ENCODE measurements around the gene C7orf57. TPM values are rescaled to one million over a fixed set of nuclear protein-coding genes. Genes with fewer than 3 reads are reported as not detected.

The C7orf57 gene
- total and polyA plus RNA-seq, 10 of the 15 experiments (the other 5 are each of a cell fraction or from before 2014, with no cell fraction given) = 0.04 to 0.21 (median 0.10) TPM; not detected in 5

- TF ChIP-seq BHLHE40 (IDR thresholded peaks at IDR 0.05; ENCODE audit: borderline replicate concordance in 1 of 2, low read depth in 2 of 2, low read length in 1 of 2) (no peak), TAF1 (IDR thresholded peaks at IDR 0.05; ENCODE audit: borderline replicate concordance, low read depth, low read length) (no peak), SMARCA5 (IDR thresholded peaks at IDR 0.05) (peak; percentile 82; the same call in 1 of the 2 replicates), MTA3 (IDR thresholded peaks at IDR 0.05; ENCODE audit: borderline replicate concordance, low read length) (peak; percentile 13; the same call in 1 of the 2 replicates), EGR1 (IDR thresholded peaks at IDR 0.05; ENCODE audit: borderline replicate concordance in 1 of 2, low read depth in 2 of 2, low read length in 2 of 2) (no peak), YY1 (IDR thresholded peaks at IDR 0.05; ENCODE audit: low read depth, low read length) (0 out of 2 replicates have a peak, but pooled peaks have one; percentile 3), HDAC6 (IDR thresholded peaks at IDR 0.05; ENCODE audit: unreplicated experiment) (no peak), ZNF384 (IDR thresholded peaks at IDR 0.05; ENCODE audit: borderline replicate concordance, low read depth, low read length) (no peak), ZNF274 (IDR thresholded peaks at IDR 0.05; ENCODE audit: insufficient read depth, insufficient read length) (no peak), E2F4 (IDR thresholded peaks at IDR 0.05; ENCODE audit: low read depth, low read length) (no peak), HDGF (IDR thresholded peaks at IDR 0.05) (no peak), NR2C2 (IDR thresholded peaks at IDR 0.05; ENCODE audit: borderline replicate concordance, control insufficient read depth, insufficient read length, low read depth) (no peak)
Observed at GRCh38 chr7:48085433-48085791, 50.1 kb downstream of the C7orf57 start (continued).

DNA sequence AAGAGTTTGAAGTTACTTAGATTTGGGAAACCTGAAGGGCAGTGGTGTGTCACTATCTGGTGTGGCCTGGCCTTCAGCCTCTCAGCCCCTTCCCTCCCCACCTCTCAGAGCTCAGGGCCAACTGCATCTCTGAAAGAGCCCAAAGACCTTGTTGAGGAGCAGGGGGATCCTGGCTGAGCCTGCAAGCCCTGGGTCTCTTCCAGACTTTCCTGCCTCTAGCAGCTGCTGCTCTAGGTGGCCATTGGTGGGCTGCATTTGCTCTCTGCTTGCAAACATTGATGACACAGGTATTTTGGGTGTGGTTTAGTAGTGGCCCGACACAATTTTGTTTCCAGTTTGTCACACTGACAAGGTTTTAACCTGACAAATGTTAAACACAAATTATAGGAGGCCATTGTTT is 50.6 kb downstream of the C7orf57 start:
- H4K20me1 ChIP-seq (ENCODE audit: control insufficient read depth, insufficient read depth) = no peaks in the 10 kb centered on the region
- H3K9me3 ChIP-seq (replicated peaks; ENCODE audit: control insufficient read depth, insufficient read depth, low read length) = no peaks in the 10 kb centered on the region; the same call in 2 of the 3 replicates
- H3K36me3 ChIP-seq (ENCODE audit: control insufficient read depth in 2 of 2, insufficient read depth in 2 of 2, low read length in 1 of 2) = no peaks in the 10 kb centered on the region
- peak overlapping the region; percentile 5 for H3K4me2 ChIP-seq (ENCODE audit: control insufficient read depth, insufficient read depth)
- H3K9ac ChIP-seq (ENCODE audit: control insufficient read depth, insufficient read depth, low read length) = peak overlapping the region; percentile 44; the same call in 1 of the 2 replicates
- H3K27ac ChIP-seq (ENCODE audit: control insufficient read depth, insufficient read depth) = peak overlapping the region; percentile 89
- RAD21 ChIA-PET (ENCODE audit: unreplicated experiment) = interaction anchor here (1.3 to 2.5 kb wide), 4 partner anchors 94 to 165 kb away, joined by 4 to 17 read pairs (median 10); no protein-coding TSS in a partner anchor
- no peaks in the 10 kb centered on the region for H3K79me2 ChIP-seq (ENCODE audit: control insufficient read depth, insufficient read depth, low read length)
- no peaks in the 10 kb centered on the region; a peak in 1 of 4 replicates for H3K27me3 ChIP-seq (replicated peaks in 1 of 2; ENCODE audit: control insufficient read depth in 2 of 2, insufficient read depth in 2 of 2, low read length in 1 of 2)
- intact Hi-C loops (cut with micrococcal nuclease; ENCODE audit: unreplicated experiment) = loop anchor here (1.0 to 2.0 kb wide), 2 partner anchors 95 to 148 kb away; no protein-coding TSS in a partner anchor
- FAIRE-seq (no peak), ATAC-seq (no peak), DNase-seq (ENCODE audit: low read depth, low spot score) (no peak)
- in situ Hi-C loops (cut with MboI) = no loop called here
- POLR2A ChIA-PET = interaction anchor here (1.5 to 2.7 kb wide), 2 partner anchors 23 to 94 kb away, joined by 4 to 8 read pairs; no protein-coding TSS in a partner anchor
- 0% methylated on average over 1 of the region's 1 CpG for WGBS (ENCODE audit: insufficient coverage, insufficient replicate concordance, low lambda C conversion rate, missing lambda C conversion rate)
- CTCF ChIA-PET = interaction anchor here (0.8 to 10.7 kb wide), 6 partner anchors 17 to 141 kb away, joined by 3 to 56 read pairs (median 8); no protein-coding TSS in a partner anchor
- H3K4me3 ChIP-seq = no peak overlapping the region
- peaks cover 43% of the 10 kb centered on the region for H3K4me1 ChIP-seq (ENCODE audit: control insufficient read depth, insufficient read depth, low read length)
- BruUV-seq (replicated peaks) = no TSS peak
- SMC1A ChIA-PET (ENCODE audit: uncharacterized antibody, unreplicated experiment) = interaction anchor here (0.9 to 2.0 kb wide), 8 partner anchors 8 to 141 kb away, joined by 3 to 12 read pairs (median 4); partner anchors contain the start of gene PKD1L1
- H2AFZ ChIP-seq (ENCODE audit: control insufficient read depth, low read depth, low read length) = no peak overlapping the region
- TF ChIP-seq CHD1 (IDR thresholded peaks at IDR 0.05; ENCODE audit: low read depth, low read length) (no peak), GABPA (IDR thresholded peaks at IDR 0.05; ENCODE audit: low read depth) (no peak), TARDBP (IDR thresholded peaks at IDR 0.05; ENCODE audit: borderline replicate concordance) (no peak), BCLAF1 (IDR thresholded peaks at IDR 0.05) (no peak), BACH1 (IDR thresholded peaks at IDR 0.05; ENCODE audit: borderline replicate concordance) (no peak), MEF2B (IDR thresholded peaks at IDR 0.05; ENCODE audit: partially characterized antibody, poor library complexity, severe bottlenecking) (no peak), PML (IDR thresholded peaks at IDR 0.05; ENCODE audit: low read length) (no peak)
- TF ChIP-seq, protein P1, sequence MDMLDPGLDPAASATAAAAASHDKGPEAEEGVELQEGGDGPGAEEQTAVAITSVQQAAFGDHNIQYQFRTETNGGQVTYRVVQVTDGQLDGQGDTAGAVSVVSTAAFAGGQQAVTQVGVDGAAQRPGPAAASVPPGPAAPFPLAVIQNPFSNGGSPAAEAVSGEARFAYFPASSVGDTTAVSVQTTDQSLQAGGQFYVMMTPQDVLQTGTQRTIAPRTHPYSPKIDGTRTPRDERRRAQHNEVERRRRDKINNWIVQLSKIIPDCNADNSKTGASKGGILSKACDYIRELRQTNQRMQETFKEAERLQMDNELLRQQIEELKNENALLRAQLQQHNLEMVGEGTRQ (IDR thresholded peaks at IDR 0.05; ENCODE audit: borderline replicate concordance, low read depth, low read length) = no peak
